ENCODE results near the gene ZNF747.

DNA sequence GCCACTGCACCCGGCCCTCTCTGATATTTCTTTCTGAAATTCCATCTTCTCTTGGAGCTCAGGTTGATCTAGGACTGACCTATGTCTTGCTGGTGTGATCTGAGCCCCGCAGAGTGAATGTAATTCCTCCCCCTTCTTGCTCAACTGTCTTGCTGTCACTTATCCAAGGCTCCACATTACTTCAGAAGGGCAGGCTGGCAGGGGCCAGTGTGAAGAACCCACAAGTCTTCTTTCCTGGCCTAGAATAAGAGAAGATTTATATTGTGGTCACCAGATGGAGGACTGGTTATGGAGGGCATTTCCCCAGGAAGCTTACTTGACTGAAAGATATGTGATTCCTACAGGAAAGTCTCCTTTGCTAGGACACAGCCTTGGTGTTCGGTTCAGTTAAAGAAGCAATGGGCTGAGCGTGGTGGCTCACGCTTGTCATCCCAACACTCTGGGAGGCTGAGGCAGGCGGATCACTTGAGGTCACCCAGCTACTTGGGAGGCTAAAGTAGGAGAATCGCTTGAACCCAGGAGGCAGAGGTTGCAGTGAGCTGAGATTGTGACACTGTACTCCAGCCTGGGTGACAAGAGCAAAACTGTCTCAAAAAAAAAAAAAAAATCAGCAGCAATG is 48.7 kb downstream of the ZNF747 start:
- no peak for TF ChIP-seq POLR2AphosphoS5 (IDR thresholded peaks at IDR 0.05; ENCODE audit: insufficient read depth in 1 of 2, low read depth in 1 of 2)
- TF ChIP-seq, protein P1, sequence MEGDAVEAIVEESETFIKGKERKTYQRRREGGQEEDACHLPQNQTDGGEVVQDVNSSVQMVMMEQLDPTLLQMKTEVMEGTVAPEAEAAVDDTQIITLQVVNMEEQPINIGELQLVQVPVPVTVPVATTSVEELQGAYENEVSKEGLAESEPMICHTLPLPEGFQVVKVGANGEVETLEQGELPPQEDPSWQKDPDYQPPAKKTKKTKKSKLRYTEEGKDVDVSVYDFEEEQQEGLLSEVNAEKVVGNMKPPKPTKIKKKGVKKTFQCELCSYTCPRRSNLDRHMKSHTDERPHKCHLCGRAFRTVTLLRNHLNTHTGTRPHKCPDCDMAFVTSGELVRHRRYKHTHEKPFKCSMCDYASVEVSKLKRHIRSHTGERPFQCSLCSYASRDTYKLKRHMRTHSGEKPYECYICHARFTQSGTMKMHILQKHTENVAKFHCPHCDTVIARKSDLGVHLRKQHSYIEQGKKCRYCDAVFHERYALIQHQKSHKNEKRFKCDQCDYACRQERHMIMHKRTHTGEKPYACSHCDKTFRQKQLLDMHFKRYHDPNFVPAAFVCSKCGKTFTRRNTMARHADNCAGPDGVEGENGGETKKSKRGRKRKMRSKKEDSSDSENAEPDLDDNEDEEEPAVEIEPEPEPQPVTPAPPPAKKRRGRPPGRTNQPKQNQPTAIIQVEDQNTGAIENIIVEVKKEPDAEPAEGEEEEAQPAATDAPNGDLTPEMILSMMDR (IDR thresholded peaks at IDR 0.05), result no peak

Data from vagina (tissue), 2 donors.